H1 (cell line): ENCODE results near the gene CRACDL. TPM values are rescaled to one million over a fixed set of nuclear protein-coding genes. Genes with fewer than 3 reads are reported as not detected.

Experiments used
- CTCF ChIA-PET: fragments of 300-600 bp; sonication (Branson Sonifier 250); formaldehyde crosslinking; loops from one replicate; lab custom pipeline; 2021; ENCODE audit not compliant: partially characterized antibody; lab: Charles Lee
- POLR2A ChIA-PET: fragments of 300-600 bp; sonication (Branson Sonifier 250); formaldehyde crosslinking; loops from one replicate; lab custom pipeline; 2021; ENCODE audit warnings: inconsistent platforms; ENCODE audit not compliant: partially characterized antibody; lab: Charles Lee
- DNase-seq, 2 experiments: peaks; one replicate each; pipeline versions ENCODE4 v3.0.0 to v3.0.0-alpha.2; 2010 to 2022; ENCODE audit warnings: low spot score in 2 of 2, low read depth in 1 of 2, mixed read lengths in 1 of 2
- FAIRE-seq: peaks from 2 replicates; lab custom pipeline; 2011; peaks lifted over from hg19 to GRCh38; lab: Jason Lieb, UNC
- H2AFZ ChIP-seq: 2 replicates; pipeline ENCODE4 v1.8.1; 2012; ENCODE audit warnings: low read length, inconsistent platforms
- H2AK5ac ChIP-seq: 2 replicates; pipeline ENCODE4 v1.6.1; 2013; ENCODE audit warnings: low read depth, low read length
- H2BK120ac ChIP-seq: replicated peaks from 2 replicates; pipeline ENCODE3; 2013; ENCODE audit warnings: low read depth, low read length, inconsistent platforms
- H2BK12ac ChIP-seq: 2 replicates; pipeline ENCODE4 v1.6.1; 2013; ENCODE audit warnings: low read depth, low read length
- H2BK15ac ChIP-seq: 2 replicates; pipeline ENCODE4 v1.6.1; 2013; ENCODE audit warnings: low read length
- H2BK20ac ChIP-seq: 2 replicates; pipeline ENCODE4 v1.6.1; 2013; ENCODE audit warnings: low read length
- H2BK5ac ChIP-seq: 2 replicates; pipeline ENCODE4 v1.6.1; 2013; ENCODE audit warnings: low read depth, low read length
- H3K14ac ChIP-seq: 2 replicates; pipeline ENCODE4 v1.6.1; 2013; ENCODE audit warnings: inconsistent platforms; ENCODE audit not compliant: insufficient read length
- H3K18ac ChIP-seq: 2 replicates; pipeline ENCODE4 v1.6.1; 2013; ENCODE audit warnings: low read length; ENCODE audit errors: extremely low read depth
- H3K23ac ChIP-seq: 2 replicates; pipeline ENCODE4 v1.6.1; 2013; ENCODE audit warnings: inconsistent platforms; ENCODE audit not compliant: insufficient read length
- H3K23me2 ChIP-seq: 2 replicates; pipeline ENCODE4 v1.6.1; 2013; ENCODE audit warnings: low read depth, low read length
- H3K27ac ChIP-seq: 2 replicates; pipeline ENCODE4 v1.6.1; 2011; ENCODE audit warnings: low read depth, low read length, inconsistent platforms
- H3K27me3 ChIP-seq, 4 experiments: replicated peaks in 1 of 4; 1 replicate in 1 of 4; 2 replicates in 3 of 4; pipeline versions ENCODE4 v1.6.1 to v1.8.1; 2011 to 2013; ENCODE audit warnings: low read length in 3 of 4, mild to moderate bottlenecking in 3 of 4, inconsistent platforms in 2 of 4, mixed read lengths in 2 of 4, moderate library complexity in 1 of 4; ENCODE audit not compliant: control insufficient read depth in 3 of 4, insufficient read depth in 3 of 4; ENCODE audit errors: extremely low read depth in 1 of 4
- H3K36me3 ChIP-seq, 4 experiments: 2 replicates each; pipeline versions ENCODE4 v1.6.1 to v1.8.1; 2011 to 2013; ENCODE audit warnings: mild to moderate bottlenecking in 4 of 4, low read length in 3 of 4, moderate library complexity in 2 of 4, control low read depth in 1 of 4, inconsistent platforms in 1 of 4; ENCODE audit not compliant: insufficient read depth in 4 of 4, control insufficient read depth in 2 of 4
- H3K4ac ChIP-seq: replicated peaks from 2 replicates; pipeline ENCODE3; 2013; ENCODE audit warnings: low read length, low read depth, mixed read lengths, inconsistent platforms; ENCODE audit not compliant: insufficient read length
- H3K4me1 ChIP-seq, 4 experiments: replicated peaks in 1 of 4; 1 replicate in 1 of 4; 2 replicates in 3 of 4; pipeline versions ENCODE4 v1.6.1 to v1.8.1; 2011 to 2013; ENCODE audit warnings: low read length in 3 of 4, inconsistent platforms in 2 of 4, mixed read lengths in 1 of 4; ENCODE audit not compliant: insufficient read depth in 4 of 4, control insufficient read depth in 3 of 4
- H3K4me2 ChIP-seq, 2 experiments: 2 replicates each; pipeline versions ENCODE4 v1.6.1 to v1.8.1; 2011 to 2013; ENCODE audit warnings: low read depth in 2 of 2, low read length in 2 of 2, control low read depth in 1 of 2, inconsistent platforms in 1 of 2, mild to moderate bottlenecking in 1 of 2; ENCODE audit not compliant: insufficient read depth in 1 of 2
- H3K4me3 ChIP-seq, 4 experiments: fragments of 200-600, 300-600 bp in 1 of 4; sonication (generic), shearing (Covaris generic), sonication (Bioruptor Twin) in 1 of 4; 2 replicates each; pipeline versions ENCODE4 v1.5.1 to v1.8.1; 2011 to 2016; ENCODE audit warnings: low read length in 4 of 4, low read depth in 3 of 4, control low read depth in 2 of 4, inconsistent platforms in 2 of 4, mild to moderate bottlenecking in 2 of 4, mixed read lengths in 1 of 4, moderate library complexity in 1 of 4; ENCODE audit not compliant: insufficient read depth in 2 of 4; ENCODE audit errors: extremely low read depth in 1 of 4
- H3K56ac ChIP-seq: replicated peaks from 2 replicates; pipeline ENCODE3; 2013; ENCODE audit warnings: low read depth, mild to moderate bottlenecking, mixed read lengths, low read length, inconsistent platforms; ENCODE audit not compliant: insufficient read length
- H3K79me1 ChIP-seq: 2 replicates; pipeline ENCODE4 v1.6.1; 2013; ENCODE audit warnings: low read depth, low read length, control low read depth
- H3K79me2 ChIP-seq, 2 experiments: 2 replicates each; pipeline versions ENCODE4 v1.6.1 to v1.8.1; 2012 to 2013; ENCODE audit warnings: low read length in 2 of 2, mild to moderate bottlenecking in 2 of 2, inconsistent platforms in 1 of 2; ENCODE audit not compliant: insufficient read depth in 2 of 2, control insufficient read depth in 1 of 2
- H3K9ac ChIP-seq, 4 experiments: replicated peaks in 1 of 4; 1 replicate in 1 of 4; 2 replicates in 3 of 4; pipeline versions ENCODE4 v1.6.1 to v1.8.1; 2011 to 2013; ENCODE audit warnings: low read depth in 3 of 4, low read length in 3 of 4, control low read depth in 2 of 4, mild to moderate bottlenecking in 2 of 4, moderate library complexity in 2 of 4, inconsistent platforms in 1 of 4; ENCODE audit errors: extremely low read depth in 1 of 4
- H3K9me3 ChIP-seq, 2 experiments: 2 replicates each; pipeline versions ENCODE4 v1.6.1 to v1.8.1; 2012 to 2013; ENCODE audit warnings: mild to moderate bottlenecking in 2 of 2, moderate library complexity in 2 of 2, control low read depth in 1 of 2, inconsistent platforms in 1 of 2, low read depth in 1 of 2, low read length in 1 of 2, mixed read lengths in 1 of 2; ENCODE audit not compliant: insufficient read depth in 2 of 2
- H4K20me1 ChIP-seq, 2 experiments: replicated peaks in 1 of 2; 2 replicates each; pipeline versions ENCODE3 to v1.8.1; 2011 to 2013; ENCODE audit warnings: inconsistent platforms in 2 of 2, low read length in 2 of 2, mild to moderate bottlenecking in 1 of 2; ENCODE audit not compliant: insufficient read depth in 2 of 2, control insufficient read depth in 1 of 2
- H4K5ac ChIP-seq: 2 replicates; pipeline ENCODE4 v1.6.1; 2013; ENCODE audit warnings: low read length, low read depth, mixed read lengths, inconsistent platforms; ENCODE audit not compliant: insufficient read length
- H4K8ac ChIP-seq: 2 replicates; pipeline ENCODE4 v1.8.0; 2013; ENCODE audit warnings: mild to moderate bottlenecking, moderate library complexity, low read length, inconsistent platforms; ENCODE audit not compliant: insufficient read depth; ENCODE audit errors: extremely low read depth
- H4K91ac ChIP-seq: replicated peaks from 2 replicates; pipeline ENCODE3; 2013; ENCODE audit warnings: low read length, mixed read lengths, inconsistent platforms; ENCODE audit not compliant: insufficient read length
- ASH2L ChIP-seq: fragments of 200-600, 300-600 bp; sonication (generic); IDR thresholded peaks from one replicate; pipeline ENCODE4 v1.7.1; 2017; ENCODE audit warnings: low read length
- BRCA1 ChIP-seq: IDR thresholded peaks from 2 replicates; pipeline ENCODE4 v1.6.1; 2012; ENCODE audit warnings: low read depth, low read length, improper control_type of control experiment
- CHD1 ChIP-seq: IDR thresholded peaks from 2 replicates; pipeline ENCODE4 v1.6.1; 2012; ENCODE audit warnings: low read depth, low read length, improper control_type of control experiment
- HDAC2 ChIP-seq, 2 experiments: fragments of 300-600 bp in 1 of 2; sonication (generic) in 1 of 2; IDR thresholded peaks; 2 replicates each; pipeline ENCODE4 v1.6.1; 2011 to 2012; ENCODE audit warnings: low read depth in 2 of 2, low read length in 2 of 2, mild to moderate bottlenecking in 2 of 2, moderate library complexity in 2 of 2, borderline replicate concordance in 1 of 2, inconsistent platforms in 1 of 2
- JUND ChIP-seq: IDR thresholded peaks from 2 replicates; pipeline ENCODE4 v1.6.1; 2011; ENCODE audit warnings: mild to moderate bottlenecking, improper control_type of control experiment, low read length
- SRF ChIP-seq: IDR thresholded peaks from 2 replicates; pipeline ENCODE4 v1.6.1; 2011; ENCODE audit warnings: mild to moderate bottlenecking, low read depth, low read length, moderate library complexity
- SUZ12 ChIP-seq: fragments of 200-600 bp; sonication (generic); IDR thresholded peaks from 2 replicates; pipeline ENCODE4 v1.6.1; 2012; ENCODE audit warnings: mild to moderate bottlenecking, inconsistent platforms, low read length, moderate library complexity, mixed read lengths
- WGBS, 2 experiments: shearing (Covaris generic) in 1 of 2; methylation state at CpG; one replicate each; pipeline versions ENCODE4 v1.1.6 to v1.1.7; 2013 to 2015; ENCODE audit warnings: low lambda C conversion rate in 2 of 2, mixed read lengths in 2 of 2, inconsistent platforms in 1 of 2, low coverage in 1 of 2, missing lambda C conversion rate in 1 of 2; ENCODE audit not compliant: insufficient replicate concordance in 2 of 2, insufficient coverage in 1 of 2, insufficient read length in 1 of 2; ENCODE audit errors: extremely low coverage in 1 of 2, missing lambda C conversion rate in 1 of 2; 5-methylcytosine and 5-hydroxymethylcytosine counted together
- polyA plus RNA-seq, 7 experiments: library from polyadenylated mRNA; depleted of rRNA in 3 of 7; stranded (reverse) in 5 of 7; unstranded in 2 of 7; fragments of >200 nt in 5 of 7; fragments of 200-250 nt in 2 of 7; gene quantifications; 1 replicate in 5 of 7; 2 replicates in 1 of 7; 4 replicates in 1 of 7; pipeline versions ENCODE4 v1.2.1 to v1.2.3, GENCODE V29; 2011 to 2013; ENCODE audit warnings: missing spikeins in 2 of 7, mixed read lengths in 2 of 7
- total RNA-seq: library from RNA; stranded (reverse); fragmentation: NEBNext Ultra II Directional; extraction: Animal tissue kit (Norgen Biotek cat#: 25700); gene quantifications from 2 replicates; pipeline ENCODE4 v1.2.1, GENCODE V29; 2021
- TF ChIP-seq, protein P1 (sequence below): IDR thresholded peaks from 2 replicates; pipeline ENCODE4 v1.6.1; 2012; ENCODE audit warnings: inconsistent platforms

CRACDL gene
- total and polyA plus RNA-seq, 2 of the 8 experiments (the other 6 are each of a cell fraction or from before 2014, with no cell fraction given) = 0.07 to 0.38 TPM

DNA sequence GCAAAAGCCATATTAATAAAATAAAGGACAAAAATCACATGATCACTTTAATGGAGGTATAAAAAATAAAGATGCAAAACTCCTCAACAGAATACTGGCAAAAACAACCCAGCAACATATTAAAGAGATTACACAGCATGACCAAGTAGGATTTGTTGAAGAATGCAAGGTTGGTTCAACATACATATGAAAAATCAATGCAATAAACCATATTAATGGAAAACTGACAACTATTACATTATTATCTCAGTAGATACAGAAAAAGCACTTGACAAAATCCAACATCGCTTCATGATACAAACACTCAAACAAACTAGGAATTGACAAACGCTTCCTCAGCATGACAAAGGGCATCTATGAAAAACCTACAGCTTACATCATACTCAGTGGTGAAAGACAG is 76.7 kb downstream of the CRACDL start:
- no peaks in the 10 kb centered on the region for H3K79me1 ChIP-seq

More for the DNA sequence above, 76.7 kb downstream of the CRACDL start:
- Histone ChIP-seq H2BK20ac (no peak overlapping the region), H3K36me3 (no peaks in the 10 kb centered on the region), H3K18ac (no peak overlapping the region), H4K20me1 (no peaks in the 10 kb centered on the region), H3K14ac (no peak overlapping the region), H3K23me2 (no peaks in the 10 kb centered on the region), H3K4ac (no peak overlapping the region), H2BK12ac (no peak overlapping the region), H2BK5ac (no peak overlapping the region), H3K9ac (no peak overlapping the region), H2BK15ac (no peak overlapping the region), H4K91ac (no peak overlapping the region), H2AFZ (no peak overlapping the region), H2BK120ac (no peak overlapping the region), H3K27ac (no peak overlapping the region), H3K27me3 (no peaks in the 10 kb centered on the region), H3K4me3 (no peak overlapping the region), H3K9me3 (0 out of 4 replicates have a peak, but pooled peaks cover 0 to 3% of the 10 kb centered on the region in 2 experiments), H3K23ac (no peak overlapping the region), H4K5ac (no peak overlapping the region)
- WGBS, 2 experiments = 78% methylated on average over 2 of the region's 2 CpGs; no CpG with 5 or more reads in 1 of the 2 experiments
- ChIA-PET POLR2A (no interaction called here), CTCF (no interaction called here)
- no peak for DNase-seq
- FAIRE-seq = no peak
- TF ChIP-seq SRF = no peak
- TF ChIP-seq ASH2L = no peak
- TF ChIP-seq, protein P1, sequence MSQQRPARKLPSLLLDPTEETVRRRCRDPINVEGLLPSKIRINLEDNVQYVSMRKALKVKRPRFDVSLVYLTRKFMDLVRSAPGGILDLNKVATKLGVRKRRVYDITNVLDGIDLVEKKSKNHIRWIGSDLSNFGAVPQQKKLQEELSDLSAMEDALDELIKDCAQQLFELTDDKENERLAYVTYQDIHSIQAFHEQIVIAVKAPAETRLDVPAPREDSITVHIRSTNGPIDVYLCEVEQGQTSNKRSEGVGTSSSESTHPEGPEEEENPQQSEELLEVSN = no peak
- TF ChIP-seq JUND = no peak
- TF ChIP-seq HDAC2 (IDR thresholded peaks at IDR 0.05; ENCODE audit: borderline replicate concordance in 1 of 2, low read depth in 2 of 2, low read length in 2 of 2) = no peak
- no peak for TF ChIP-seq SUZ12
- no peak for TF ChIP-seq CHD1
- TF ChIP-seq BRCA1 = no peak
- TF ChIP-seq, all 59 proteins: peak for 0
- Histone ChIP-seq H3K4me1 (no peaks in the 10 kb centered on the region), H3K56ac (no peak overlapping the region), H3K79me2 (no peaks in the 10 kb centered on the region), H4K8ac (no peak overlapping the region), H3K4me2 (no peak overlapping the region), H2AK5ac (no peak overlapping the region)
